ENCODE measurements around the gene KLF7. TPM values are rescaled to one million over a fixed set of nuclear protein-coding genes. Genes with fewer than 3 reads are reported as not detected.

KLF7 gene
- total and polyA plus RNA-seq, 4 donors = 1.9 to 11.5 (median 4.5) TPM

Small RNAs within 50 kb of the gene (small RNA-seq; reads per million reads assigned to genes)
- 1.2 reads per million, percentile 82 among the genes with 10 or more reads in this experiment for gene MIR2355
- gene MIR7845 = not detected

Other genes starting within 250 kb of the KLF7 start
- under 1 TPM in 1 of 2 donors, not detected in 1; 0.25 TPM for gene CPO, start 226.4 kb downstream of the KLF7 start, total RNA-seq
- under 1 TPM; 0.07 to 0.31 TPM for gene CPO, start 226.4 kb downstream of the KLF7 start, polyA plus RNA-seq

Measured in liver (tissue), 5 donors.